Measurements from ENCODE around the gene SNAPIN.
"Not testable (repeated sequence)": the region's sequence is repeated elsewhere in the genome, so short reads cannot be mapped to it uniquely, and the experiment has no call there.

Gene SNAPIN

DNA sequence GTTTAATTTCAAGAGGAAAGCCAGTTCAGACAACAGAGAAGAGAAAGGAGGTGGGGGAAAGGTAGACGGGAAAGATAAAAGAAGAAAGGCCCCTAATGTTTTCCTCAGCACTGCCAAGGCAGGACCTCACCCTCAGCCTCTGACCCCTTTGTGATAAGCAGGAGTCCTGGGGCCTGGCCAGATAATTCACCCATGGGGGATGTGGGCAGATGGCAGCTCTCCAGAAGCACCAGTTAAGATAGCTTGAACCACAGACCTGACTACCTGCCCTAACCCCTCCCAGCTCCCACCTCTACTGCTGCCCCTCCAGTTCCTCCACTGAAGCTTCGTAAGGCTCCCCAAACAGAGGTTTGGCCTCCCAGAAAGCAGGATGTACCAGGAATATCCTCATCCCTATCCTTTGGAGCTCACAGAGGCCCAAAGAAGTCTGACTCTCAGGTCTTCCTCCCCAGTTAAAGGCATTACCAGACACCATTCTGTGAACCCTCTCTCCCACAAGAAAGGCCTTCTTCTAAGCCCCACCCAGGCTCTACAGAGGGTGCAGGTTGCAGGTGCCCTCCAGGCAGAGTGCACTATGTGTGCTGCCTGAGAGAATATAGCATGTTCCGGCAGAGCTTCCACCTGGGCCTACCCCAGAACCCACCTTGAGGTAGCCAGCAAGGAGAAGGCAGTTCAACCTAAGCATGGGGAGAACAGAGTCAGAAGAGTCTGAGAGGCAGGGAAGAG lies 9.2 kb upstream of the SNAPIN start:
- DNase-seq: no peak

DNA sequence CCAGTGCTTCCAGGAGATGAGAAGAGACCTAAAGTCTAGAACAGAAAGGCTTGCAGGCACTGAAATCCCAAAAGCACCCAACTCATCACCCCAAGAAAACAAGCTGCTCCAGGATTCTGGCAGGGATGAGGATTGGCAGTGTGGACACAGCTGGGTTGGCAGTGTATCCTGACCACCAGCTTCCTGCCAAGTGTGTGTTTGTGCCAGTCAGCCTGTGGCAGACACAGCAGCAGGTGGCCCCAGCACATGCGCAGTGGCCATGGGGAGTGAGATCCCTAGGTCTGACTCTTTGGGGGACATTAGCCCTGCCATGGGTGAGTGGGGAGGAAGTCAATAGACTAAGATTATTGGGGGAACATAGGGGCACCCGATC lies 8.7 kb upstream of the SNAPIN start:
- DNase-seq: no peak

DNA sequence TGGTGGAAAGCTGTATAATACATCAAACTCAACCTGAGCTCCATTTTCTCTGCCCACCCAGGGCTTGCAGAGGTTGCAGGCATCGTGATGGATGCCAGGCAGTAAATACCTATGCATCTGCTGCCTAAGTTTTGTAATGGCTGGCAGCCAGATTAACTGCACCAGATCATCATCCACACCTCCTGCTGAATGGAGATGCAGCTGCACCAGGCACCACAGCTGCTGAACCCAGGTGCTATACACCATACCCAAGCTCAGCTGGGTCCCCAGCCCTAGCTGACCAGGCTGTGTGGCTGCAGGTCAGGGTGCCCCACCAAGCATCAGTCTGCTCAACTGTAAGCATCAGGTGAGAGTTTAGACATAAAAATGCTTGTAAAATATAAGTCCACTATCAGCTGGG lies 6.7 kb upstream of the SNAPIN start:
- no peak for DNase-seq

DNA sequence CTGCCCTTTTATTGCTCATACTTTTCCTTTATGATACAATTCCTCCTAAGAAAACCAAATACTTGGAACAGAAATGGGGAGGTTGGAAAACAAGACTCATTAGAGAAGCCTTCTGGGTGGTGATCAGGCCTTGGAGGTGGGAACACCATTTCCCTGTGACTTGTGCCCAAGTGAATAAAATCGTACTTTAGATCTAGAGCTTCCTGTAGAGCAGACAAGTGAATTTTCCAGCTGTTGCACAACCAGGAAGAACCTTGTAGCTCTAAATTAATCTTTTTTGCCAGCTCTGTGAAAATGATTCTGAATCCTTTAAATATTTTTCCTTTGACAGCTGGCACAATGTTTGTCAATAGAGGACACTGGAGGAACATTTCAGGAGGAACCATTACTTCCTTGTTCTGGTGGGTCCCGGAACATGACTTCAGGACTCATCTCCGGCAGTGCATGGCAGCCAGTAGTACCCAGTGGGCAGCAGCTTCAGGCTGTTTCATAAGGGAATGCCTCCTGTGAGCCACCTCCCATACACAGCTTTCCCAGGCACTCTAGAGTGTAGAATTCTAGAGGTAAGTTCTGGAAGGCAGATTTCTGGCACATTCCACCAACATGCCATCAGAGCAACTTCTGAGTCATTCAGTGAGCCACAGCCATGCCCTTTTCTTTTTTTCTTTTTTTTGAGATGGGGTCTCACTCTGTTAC lies 5.5 kb upstream of the SNAPIN start:
- DNase-seq: no peak

DNA sequence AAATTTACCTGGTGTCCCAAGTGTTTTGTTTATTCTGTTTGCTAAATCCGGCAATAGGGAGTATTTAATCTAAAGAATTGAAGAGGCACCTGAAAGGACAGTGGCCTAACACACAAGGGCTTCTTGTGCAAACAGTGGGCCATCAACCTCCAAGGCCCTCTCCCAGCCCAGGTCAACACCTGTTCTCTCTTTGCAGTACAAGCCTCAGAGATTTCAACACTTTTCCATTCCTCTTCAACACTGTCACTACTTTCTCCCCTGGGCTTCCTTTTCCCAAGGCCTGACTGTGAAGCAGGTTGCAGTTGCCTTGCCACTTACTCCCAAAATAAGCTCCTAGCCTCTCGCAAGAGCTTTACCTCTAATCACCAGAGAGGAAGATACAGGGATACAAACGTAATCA lies 3.2 kb upstream of the SNAPIN start:
- DNase-seq: no peak

DNA sequence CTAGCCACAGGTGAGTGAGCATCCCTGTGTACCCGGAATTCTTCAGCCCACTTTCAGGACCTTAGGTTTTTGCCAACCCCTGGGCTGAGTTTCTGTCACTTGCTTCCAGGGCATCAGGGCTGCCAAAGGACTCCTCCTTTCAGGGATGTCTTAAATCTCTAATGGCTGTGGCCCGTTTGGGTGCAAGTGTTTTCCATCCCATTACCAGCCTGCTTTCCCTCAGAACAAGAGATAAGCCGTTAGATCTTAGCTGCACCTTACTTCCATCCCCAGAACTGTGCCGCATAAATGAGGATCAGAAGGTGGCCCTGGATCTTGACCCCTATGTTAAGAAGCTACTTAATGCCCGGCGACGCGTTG lies 652 bp downstream of the SNAPIN start:
- DNase-seq: no peak

DNA sequence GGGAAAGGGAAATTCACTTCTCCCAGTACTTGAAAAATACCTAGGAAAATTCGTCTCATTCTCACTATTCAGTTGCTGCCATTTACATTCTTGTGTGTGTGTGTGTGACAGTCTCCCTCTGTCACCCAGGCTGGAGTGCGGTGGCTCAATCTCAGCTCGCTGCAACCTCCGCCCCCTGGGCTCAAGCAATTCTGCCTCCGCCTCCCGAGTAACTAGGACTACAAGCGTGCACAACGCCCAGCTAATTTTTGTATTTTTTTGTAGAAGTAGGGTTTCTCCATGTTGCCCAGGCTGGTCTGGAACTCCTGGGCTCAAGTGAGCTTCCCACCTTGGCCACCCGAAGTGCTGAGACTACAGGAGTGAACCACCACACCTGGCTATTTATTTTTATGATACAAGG lies 1.2 kb downstream of the SNAPIN start:
- no peak for DNase-seq

DNA sequence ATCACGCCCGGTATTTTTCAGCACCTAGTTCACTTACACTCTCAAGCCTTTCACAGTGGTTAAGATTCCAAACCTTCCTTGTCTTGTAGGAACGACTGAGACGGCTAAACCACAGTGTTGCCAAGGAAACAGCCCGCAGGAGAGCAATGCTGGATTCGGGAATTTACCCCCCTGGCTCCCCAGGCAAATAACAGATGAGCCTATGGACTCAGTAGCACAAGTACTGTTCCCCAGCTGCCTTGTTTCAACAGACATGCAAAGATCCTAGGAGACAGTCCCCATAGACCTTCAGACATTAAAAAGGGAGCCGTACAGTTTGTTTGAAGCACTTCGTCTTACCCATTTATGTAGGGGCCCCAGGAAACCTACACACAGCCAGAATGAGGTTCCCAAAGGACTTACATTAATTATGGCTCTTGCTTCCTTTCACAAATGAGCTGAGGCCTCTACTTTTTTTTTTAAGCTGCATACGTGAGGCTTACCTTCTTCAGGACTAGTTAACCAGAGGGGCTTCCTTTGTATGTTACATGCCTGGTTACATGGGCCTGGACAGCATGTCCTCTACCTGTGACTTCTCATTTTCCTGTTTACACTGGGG lies 2.7 kb downstream of the SNAPIN start:
- DNase-seq: no peak

DNA sequence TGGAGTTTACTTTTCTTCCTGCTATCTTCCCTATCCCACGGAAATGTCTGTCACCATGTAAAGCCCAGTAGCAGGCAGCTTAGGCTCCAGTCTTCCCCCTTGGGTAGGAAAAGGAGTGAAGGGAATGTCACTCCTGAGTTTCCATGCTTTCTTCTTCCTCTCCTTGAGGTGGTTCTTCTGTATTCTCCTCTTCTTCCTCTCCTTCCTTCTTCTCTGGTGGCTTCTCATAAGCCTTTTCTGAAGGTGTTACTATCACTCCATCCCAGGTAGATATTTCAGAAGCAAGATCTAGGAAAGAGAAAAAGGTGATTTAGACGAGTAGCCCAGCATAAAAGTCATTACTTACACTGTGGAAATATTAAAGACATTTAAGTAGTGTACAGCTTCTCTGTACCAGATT lies 3.8 kb downstream of the SNAPIN start:
- no peak for DNase-seq

DNA sequence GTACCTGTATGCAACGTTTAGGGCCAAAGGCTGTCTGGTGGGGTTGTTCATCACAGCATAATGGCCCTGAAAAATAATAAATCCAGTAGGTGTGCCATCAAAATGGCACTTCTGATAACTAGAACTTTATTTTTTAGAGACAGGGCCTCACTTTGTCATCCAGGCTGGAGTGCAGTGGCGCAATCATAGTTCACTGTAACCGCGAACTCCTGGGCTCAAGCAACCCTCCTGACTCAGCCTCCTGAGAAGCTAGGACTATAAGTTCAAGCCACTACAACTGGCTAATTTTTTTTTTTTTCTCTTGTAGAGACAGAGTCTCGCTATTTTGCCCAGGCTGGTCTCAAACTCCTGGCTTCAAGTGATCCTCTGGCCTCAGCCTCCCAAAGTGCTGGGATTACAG lies 4.7 kb downstream of the SNAPIN start:
- DNase-seq: no peak

DNA sequence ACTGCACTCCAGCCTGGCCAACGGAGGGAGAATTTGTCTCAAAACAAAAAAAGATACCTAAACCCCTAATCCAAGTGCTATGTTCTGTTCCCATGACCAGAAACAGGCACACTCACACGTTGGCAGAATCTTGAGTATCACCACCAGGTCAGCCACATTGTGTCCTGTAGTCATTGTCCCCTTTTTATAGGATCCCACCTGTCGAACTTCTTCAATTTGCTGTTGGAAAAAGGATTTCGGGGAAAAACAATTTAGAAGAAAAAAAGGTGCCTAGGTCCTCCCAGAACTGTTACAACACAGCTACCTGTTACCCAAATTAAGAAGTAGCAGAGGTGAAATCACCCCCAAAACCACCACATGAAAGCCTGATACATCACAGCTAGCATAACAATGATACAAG lies 8.9 kb downstream of the SNAPIN start:
- DNase-seq: no peak

DNA sequence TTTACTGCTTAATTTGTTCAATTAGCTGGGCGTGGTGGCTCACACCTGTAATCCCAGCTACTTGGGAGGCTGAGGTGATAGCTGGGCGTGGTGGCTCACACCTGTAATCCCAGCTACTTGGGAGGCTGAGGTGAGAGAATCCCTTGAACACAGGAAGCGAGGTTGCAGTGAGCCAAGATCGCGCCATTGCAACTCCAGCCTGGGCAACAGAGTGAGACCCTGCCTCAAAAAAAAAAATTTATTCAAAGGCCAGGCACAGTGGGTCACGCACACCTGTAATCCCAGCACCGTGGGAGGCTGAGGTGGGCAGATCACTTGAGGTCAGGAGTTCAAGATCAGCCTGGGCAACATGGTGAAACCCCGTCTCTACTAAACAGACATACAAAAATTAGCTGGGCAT lies 10.2 kb downstream of the SNAPIN start:
- not testable (repeated sequence) for DNase-seq

DNA sequence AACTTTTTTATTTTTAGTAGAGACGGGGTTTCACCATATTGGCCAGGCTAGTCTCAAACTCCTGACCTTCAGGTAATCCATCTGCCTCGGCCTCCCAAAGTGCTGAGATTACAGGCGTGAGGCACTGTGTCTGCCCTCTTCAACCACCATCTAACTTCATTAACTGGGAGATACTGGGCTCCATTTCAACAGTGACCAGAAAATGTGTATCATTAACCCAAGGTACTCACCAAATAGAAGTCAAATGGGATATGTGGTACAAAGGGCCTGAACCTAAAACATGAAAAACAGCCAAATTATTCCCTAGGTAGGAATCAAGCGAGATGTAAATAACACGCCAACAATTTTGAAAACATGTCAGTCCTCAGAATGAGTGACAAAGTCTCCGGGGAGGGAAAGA lies 11.1 kb downstream of the SNAPIN start:
- DNase-seq: no peak

DNA sequence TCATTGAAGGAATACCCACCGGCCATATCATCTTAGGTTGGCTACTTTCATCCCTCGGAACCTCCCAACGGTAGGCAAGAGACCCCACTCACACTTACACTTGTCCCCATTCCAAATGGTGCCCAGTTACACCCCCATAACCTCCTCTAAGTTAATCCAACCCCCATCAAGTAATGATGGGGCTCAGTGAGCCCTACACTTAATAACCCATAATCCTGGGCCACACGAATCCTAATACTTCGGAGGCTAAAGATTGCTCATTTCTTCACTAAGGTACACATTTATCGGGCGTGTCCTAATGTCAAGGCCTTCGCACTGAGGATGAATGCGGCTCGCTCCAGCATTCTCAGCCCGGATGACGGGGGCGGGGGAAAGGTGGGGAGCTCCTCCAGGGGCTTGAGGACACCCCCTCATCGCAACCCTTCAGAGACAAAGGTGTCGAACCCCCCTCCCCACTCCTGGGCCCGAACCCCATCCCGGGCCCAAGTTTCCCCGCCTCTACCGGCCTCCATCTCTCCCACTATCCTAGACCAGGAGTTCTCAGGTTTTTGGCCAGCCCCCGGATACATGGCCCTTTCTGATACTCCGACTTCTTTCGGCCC lies 11.9 kb downstream of the SNAPIN start:
- DNase-seq: peak in 1 of 2 experiments; percentile 46

DNA sequence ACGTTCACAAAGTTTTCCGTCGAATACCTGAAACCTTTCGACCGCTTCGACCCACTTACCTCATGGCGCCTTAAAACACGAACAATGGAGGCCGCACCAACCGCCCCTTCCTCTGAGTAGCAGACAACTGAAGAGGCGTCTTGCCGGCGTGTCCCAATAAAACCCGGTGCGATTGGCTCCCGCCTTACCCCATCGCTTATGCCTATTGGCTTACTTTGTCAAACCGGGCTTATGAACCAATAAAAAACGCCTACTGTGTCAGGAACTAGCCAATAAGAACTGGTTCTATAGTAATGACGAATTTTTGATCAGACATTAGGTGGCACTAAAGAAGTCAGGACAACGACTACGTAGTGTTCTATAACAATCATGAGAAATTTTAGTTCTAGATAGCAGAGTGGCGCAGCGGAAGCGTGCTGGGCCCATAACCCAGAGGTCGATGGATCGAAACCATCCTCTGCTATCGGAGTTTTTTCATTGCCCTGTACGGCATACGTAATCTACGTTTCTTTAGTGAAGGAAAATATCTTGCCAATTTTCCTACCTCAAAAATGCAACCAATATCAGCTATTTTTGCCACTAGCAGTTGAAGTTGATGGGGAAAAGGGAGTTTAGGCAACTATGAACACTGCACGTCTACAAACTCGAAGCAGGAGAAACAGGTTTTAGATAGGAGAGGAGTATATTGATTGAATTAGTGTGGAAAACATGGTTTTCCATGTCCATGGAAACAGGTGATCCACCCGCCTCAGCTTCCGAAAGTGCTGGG lies 12.5 kb downstream of the SNAPIN start, which contains the start of gene ILF2:
ILF2 (minus strand) TSS at position 135 of the 769 bp plus-strand sequence; CDS start at position 64, 71 bp downstream.
- DNase-seq: peak; percentile 99 to 100

DNA sequence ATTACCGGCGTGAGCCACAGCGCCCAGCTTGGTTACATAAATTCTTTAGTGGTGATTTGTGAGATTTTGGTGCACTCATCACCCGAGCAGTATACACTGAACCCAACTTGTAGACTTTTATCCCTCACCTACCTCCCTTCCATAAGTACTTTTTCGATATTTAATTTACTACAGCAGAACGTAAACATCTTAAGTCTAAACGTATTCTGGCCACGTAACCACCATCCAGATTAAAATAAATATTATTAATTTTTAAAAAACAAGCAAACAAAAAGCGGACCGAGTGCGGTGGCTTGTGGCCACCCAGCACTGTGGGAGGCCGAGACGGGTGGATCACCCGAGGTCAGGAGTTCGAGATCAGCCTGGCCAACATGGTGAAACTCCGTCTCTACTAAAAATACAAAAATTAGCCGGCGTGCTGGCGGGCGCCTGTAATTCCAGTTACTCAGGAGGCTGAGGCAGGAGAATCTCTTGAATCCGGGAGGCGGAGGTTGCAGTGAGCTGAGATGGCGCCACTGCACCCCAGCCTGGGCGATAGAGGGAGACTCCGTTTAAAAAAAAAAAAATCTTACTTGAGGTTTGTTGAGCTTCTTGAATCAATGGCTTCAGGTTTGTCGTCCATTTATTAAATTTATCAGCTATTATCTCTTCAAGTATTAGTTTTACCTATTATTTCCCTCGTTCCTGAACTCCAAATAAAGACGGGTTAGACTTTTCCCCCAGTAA lies 13.3 kb downstream of the SNAPIN start:
- not testable (repeated sequence) for DNase-seq

DNA sequence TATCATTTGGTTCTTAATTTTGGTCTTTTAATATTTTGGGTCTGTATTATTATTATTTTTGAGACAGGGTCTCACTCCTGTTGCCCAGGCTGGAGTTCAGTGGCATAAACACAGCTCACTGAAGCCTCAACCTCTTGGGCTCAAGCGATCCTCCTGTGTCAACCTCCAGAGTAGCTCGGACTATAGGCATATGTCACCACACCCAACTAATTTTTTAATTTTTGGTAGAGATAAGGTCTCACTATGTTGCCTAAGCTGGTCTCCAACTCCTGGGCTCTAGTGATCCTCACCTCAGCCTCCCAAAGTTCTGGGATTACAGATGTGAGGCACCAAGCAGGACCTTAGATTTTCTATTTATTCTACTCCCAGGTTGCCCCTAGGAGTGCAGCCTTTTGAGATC lies 15.0 kb downstream of the SNAPIN start:
- no peak for DNase-seq

DNA sequence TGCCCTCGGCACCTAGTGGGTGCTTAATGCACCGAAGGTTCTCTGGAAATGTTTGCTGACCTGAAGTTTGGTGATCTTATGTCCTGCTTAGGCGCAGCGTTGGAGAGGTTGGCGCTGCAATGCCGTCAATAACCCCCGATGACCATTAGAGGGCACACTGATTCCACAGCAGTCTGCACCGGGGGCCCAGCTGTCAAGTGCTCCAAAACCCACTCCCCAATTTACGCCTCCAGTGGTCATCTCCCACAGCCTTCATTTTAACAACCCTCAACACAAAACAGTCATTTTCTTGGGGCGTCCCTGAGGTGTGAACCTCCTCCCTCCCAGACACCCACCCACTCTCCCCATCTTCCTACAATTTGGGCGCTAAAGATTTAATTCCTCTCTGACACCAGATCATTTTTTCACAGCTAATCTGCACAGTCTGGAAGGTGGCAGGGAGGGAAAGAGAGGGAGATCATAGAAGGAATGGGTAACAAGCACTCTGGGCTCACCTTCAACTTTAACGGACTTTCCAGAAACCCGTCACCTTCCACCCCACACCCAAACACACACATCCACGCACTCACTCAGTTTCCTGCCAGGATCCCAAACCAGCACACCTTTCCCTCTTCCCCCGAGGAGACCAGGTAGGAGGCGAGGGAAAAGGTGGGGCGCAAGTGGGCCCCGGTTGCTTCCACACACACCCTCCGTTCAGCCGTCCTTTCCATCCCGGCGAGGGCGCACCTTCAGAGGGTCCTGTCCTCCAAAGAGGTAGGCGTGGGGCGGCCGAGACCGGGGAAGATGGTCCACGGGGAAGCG lies 19.4 kb downstream of the SNAPIN start:
- peak; percentile 36 to 44 for DNase-seq

DNA sequence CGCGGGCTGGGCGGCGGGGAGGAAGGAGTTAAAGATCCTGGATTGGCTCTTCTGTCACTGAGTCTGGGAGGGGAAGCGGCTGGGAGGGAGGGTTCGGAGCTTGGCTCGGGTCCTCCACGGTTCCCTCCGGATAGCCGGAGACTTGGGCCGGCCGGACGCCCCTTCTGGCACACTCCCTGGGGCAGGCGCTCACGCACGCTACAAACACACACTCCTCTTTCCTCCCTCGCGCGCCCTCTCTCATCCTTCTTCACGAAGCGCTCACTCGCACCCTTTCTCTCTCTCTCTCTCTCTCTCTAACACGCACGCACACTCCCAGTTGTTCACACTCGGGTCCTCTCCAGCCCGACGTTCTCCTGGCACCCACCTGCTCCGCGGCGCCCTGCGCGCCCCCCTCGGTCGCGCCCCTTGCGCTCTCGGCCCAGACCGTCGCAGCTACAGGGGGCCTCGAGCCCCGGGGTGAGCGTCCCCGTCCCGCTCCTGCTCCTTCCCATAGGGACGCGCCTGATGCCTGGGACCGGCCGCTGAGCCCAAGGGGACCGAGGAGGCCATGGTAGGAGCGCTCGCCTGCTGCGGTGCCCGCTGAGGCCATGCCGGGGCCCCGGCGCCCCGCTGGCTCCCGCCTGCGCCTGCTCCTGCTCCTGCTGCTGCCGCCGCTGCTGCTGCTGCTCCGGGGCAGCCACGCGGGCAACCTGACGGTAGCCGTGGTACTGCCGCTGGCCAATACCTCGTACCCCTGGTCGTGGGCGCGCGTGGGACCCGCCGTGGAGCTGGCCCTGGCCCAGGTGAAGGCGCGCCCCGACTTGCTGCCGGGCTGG lies 20.2 kb downstream of the SNAPIN start, which contains the start of gene NPR1:
NPR1 (plus strand) TSS at position 170 of the 818 bp plus-strand sequence; CDS start at position 591, 421 bp downstream.
- no peak for DNase-seq

DNA sequence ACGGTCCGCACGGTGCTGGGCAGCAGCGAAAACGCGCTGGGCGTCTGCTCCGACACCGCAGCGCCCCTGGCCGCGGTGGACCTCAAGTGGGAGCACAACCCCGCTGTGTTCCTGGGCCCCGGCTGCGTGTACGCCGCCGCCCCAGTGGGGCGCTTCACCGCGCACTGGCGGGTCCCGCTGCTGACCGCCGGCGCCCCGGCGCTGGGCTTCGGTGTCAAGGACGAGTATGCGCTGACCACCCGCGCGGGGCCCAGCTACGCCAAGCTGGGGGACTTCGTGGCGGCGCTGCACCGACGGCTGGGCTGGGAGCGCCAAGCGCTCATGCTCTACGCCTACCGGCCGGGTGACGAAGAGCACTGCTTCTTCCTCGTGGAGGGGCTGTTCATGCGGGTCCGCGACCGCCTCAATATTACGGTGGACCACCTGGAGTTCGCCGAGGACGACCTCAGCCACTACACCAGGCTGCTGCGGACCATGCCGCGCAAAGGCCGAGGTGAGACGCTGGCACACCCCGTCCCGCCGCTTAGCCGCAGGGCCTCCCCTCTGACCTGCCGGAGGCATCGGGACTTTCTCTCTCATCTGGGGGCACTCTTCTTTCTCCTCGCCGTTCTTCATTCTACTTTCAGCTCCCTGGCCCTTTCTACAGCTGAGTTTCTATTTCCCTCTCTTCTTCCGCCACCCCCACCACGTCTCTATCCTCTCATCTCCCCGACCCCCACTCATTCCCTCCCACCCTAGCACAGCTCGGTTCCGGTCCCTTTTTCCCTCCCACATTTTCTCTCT lies 21.0 kb downstream of the SNAPIN start:
- no peak for DNase-seq
